SK-N-MC (cell line): Measurements from ENCODE around the gene THBS2.

Experiments
- EZH2 ChIP-seq: fragments of 200-600 bp; sonication (generic); IDR thresholded peaks from one replicate; pipeline ENCODE4 v1.6.1; 2017; ENCODE audit warnings: antibody characterized with exemption
- POLR2AphosphoS5 ChIP-seq: IDR thresholded peaks from 2 replicates; pipeline ENCODE4 v1.6.1; 2012; ENCODE audit warnings: mild to moderate bottlenecking, low read depth, low read length, borderline replicate concordance

DNA sequence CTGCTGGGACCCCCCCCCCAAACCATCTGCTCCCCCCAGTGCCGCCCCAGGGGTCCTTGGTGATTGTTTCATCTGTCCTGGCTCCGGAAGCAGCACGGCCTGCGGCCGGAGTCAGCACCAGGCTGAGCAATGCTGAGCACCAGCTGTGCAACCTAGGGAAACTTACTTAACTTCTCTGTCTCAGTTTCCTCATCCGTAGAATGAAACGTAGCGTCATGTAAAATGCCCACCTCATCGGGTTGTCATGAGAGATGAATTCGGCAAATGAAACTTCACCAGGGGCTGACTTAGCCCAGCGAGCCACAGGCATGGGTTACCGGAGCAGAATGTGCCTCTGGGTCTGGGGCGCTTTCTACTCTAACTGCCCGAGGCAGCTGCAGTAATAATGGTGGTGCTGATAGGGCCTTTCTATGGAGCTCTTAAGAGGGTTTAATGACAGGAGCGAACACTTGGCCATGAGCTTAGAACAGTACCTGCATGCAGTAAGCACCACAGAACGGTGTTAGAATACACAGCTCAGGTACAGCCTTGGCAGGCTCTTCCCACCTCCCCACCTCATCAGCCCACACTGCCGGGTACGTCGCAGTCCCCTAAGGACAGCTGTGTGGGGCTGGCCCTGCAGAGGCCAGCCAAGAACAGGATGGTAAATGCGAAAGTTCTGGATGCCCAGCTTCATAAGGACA lies 1.7 kb downstream of the THBS2 start:
- TF ChIP-seq EZH2, result no peak
- TF ChIP-seq POLR2AphosphoS5, result no peak
